HT1080 (cell line): Measurements from ENCODE around the gene GZMM. TPM values are rescaled to one million over a fixed set of nuclear protein-coding genes. Genes with fewer than 3 reads are reported as not detected.

Experiments used
- DNase-seq: peaks from one replicate; pipeline ENCODE4 v3.0.0-alpha.2; 2015; ENCODE audit warnings: low read depth
- total RNA-seq: library from RNA; depleted of rRNA; stranded (reverse); fragments of >200 nt; shearing (Covaris generic); gene quantifications from 2 replicates; pipeline ENCODE4 v1.2.3, GENCODE V29; 2014; rRNA removed

Gene GZMM
- total RNA-seq, 1 experiment from 2014 or later, result not detected

DNA sequence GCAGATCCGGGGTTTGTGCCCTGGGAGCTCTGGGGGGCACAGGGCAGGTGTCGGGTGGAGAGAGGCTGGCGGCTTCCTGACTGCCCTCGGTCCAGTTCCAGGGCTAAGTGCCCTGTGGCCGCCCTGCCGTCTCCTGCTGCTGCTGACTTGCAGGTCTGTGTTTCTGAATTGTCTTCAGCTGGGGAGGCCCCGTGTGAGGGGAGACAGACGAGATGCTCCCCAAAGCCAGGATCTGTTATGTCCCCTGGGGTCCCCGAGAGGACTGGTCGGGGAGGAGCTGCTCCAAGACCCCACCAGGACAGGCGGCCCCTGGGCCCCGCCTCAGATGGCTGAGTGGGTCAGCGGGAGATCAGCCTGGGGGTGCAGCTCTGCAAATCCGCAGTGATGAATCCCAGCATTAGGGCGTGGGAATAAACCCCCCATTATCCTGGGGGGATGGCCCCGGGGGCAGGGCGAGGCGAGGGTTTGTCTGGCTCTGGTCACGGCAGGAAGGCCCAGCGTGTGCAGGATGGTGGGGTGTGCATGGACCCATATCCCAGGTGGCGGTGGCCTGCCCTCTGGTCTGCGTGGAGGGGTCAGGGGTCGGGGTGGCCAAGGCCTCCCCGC, 50.5 kb downstream of the GZMM start:
- no peak for DNase-seq

DNA sequence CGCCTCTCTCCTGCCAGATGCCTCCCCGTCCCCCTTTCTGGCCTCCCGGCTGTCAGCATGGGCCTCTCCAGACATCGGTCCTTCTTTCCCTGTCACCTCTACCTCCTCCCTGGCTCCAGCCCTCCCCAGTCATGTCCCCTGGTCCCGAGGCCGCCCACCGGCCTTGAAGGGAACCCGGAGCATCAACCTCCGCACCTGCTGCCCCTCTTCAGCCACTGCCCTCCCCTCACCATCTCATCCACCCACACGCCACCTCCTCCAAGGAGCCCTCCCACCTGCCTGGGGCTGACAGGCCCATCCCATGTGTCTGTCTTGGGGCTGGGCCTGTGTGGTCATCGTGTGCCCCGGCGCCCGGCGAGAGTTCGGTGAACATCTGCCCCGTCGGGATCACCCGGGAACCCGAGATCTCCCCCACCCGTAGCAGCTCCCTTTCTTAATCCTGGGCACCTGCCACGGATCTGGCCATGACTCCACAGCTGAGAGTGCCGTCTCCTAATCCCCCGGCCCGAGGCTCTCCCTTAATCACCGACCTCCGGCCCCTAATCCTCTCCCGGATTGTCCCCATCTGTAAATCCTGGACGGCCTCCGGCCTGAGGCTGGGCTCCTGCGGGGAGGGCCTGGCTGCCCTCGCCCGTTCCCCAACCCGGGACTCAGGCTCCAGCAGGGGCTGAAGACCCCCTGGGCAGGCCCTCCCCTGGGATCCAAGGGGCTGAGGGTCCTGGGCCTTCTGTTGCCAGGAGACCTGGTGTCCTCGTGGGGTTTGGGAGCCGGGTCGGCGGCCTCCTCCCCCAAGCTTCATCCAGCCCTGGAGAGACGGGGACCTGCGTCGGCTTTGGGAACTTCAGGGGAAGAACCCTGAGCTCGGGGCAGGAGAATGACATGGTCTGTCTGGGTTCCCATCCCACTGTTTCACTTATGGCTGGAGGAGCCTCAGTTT, 51.7 kb downstream of the GZMM start:
- DNase-seq, result no peak

DNA sequence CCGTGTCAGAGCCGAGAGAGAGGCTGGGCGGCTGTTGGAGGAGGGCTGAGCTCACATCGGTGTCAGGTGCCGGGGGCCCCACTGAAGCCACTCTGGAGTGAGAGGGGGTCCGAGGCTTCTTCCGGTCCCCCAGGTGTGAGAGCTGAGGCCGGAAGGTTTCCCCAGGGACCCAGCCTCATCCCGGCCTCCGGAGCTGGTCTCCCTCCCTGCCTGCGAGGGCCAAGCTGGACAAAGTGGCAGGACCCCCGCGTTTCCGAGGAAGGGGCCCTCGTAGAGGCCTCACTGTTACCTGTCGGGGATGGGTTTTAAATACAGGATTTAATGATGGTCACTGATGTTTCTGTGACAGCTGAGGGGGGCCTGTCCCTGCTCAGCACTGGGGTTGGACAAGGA, 52.4 kb downstream of the GZMM start:
- no peak for DNase-seq

DNA sequence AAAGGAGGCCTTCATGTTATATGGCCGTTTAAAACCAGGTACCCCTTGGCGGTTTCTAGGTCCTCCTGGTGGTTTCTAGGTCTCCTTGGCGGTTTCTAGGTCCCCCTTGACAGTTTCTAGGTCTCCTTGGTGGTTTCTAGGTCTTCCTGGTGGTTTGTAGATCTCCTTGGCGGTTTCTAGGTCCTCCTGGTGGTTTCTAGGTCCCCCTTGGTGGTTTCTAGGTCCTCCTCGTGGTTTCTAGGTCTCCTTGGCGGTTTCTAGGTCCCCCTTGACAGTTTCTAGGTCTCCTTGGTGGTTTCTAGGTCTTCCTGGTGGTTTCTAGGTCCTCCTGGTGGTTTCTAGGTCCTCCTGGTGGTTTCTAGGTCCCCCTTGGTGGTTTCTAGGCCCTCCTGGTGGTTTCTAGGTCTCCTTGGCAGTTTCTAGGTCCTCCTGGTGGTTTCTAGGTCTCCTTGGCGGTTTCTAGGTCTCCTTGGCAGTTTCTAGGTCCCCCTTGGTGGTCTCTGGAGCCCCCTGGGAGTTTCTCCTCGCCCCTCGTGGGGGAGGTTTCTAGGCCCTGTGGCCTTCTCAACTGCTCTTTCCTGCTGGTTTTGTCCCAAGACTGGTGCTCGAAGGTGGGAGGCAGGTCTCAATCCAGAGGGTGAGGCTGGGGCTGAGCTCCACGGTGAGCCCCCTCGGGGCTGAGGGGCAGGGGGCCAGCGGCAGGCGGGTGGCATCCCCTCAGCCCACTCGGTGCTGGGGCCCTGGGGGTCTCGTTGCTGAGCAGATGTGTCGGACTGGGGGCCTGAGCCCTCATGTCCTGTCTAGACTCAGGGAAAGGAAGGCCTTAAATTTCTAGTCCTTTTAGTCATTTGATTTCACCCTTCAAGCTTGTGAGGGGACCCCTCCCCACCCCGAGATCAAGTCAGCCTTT, 53.8 kb downstream of the GZMM start:
- DNase-seq, result no peak

Other genes with a start within 250 kb of the GZMM start
- 12.7 and 18.6 TPM in 2 replicates for gene MIER2, start 199.3 kb upstream of the GZMM start, total RNA-seq
- 0.40 and 0.69 TPM in 2 replicates for gene C2CD4C, start 134.9 kb upstream of the GZMM start, total RNA-seq
- 0.03 TPM in 1 of 2 replicates, not detected in the other for gene SHC2, start 83.0 kb upstream of the GZMM start, total RNA-seq
- gene MADCAM1, start 47.6 kb upstream of the GZMM start, total RNA-seq, result not detected in 2 replicates
- gene TPGS1, start 36.6 kb upstream of the GZMM start, total RNA-seq, result 40.7 and 48.2 TPM in 2 replicates
- gene CDC34, start 12.3 kb upstream of the GZMM start, total RNA-seq, result 107 and 110 TPM in 2 replicates
- 475 and 545 TPM in 2 replicates for gene BSG, start 28.5 kb downstream of the GZMM start, total RNA-seq
- gene HCN2, start 45.8 kb downstream of the GZMM start, total RNA-seq, result 0.27 and 0.37 TPM in 2 replicates
- 86.9 and 100 TPM in 2 replicates for gene POLRMT, start 89.5 kb downstream of the GZMM start, total RNA-seq
- not detected in 2 replicates for gene FGF22, start 95.8 kb downstream of the GZMM start, total RNA-seq
- 86.5 and 130 TPM in 2 replicates for gene RNF126, start 119.2 kb downstream of the GZMM start, total RNA-seq
- gene FSTL3, start 132.3 kb downstream of the GZMM start, total RNA-seq, result 14.5 and 19.7 TPM in 2 replicates
- gene PRSS57, start 151.4 kb downstream of the GZMM start, total RNA-seq, result not detected in 2 replicates
- gene PALM, start 164.9 kb downstream of the GZMM start, total RNA-seq, result not detected in 2 replicates
- gene MISP, start 207.1 kb downstream of the GZMM start, total RNA-seq, result 0.02 and 0.13 TPM in 2 replicates